Measurements from ENCODE around the gene TASOR2.

The TASOR2 gene

DNA sequence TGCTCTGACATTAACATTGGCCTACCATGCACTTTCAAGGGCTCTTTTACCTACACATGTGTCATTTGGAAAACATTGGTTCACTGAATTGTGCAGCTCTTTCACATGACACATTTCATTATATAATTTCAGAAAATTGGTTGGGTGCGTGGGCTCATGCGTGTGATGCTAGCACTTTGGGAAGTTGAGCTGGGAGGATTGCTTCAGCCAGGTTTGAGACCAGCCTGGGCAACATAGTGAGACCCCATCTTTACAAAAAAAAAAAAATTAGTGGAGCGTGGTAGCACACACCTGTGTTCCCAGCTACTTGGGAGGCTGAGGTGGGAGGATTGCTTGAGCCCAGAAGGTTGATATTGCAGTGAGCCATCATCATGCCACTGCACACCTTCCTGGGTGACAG lies 3.9 kb downstream of the TASOR2 start:
- TF ChIP-seq, protein P1, sequence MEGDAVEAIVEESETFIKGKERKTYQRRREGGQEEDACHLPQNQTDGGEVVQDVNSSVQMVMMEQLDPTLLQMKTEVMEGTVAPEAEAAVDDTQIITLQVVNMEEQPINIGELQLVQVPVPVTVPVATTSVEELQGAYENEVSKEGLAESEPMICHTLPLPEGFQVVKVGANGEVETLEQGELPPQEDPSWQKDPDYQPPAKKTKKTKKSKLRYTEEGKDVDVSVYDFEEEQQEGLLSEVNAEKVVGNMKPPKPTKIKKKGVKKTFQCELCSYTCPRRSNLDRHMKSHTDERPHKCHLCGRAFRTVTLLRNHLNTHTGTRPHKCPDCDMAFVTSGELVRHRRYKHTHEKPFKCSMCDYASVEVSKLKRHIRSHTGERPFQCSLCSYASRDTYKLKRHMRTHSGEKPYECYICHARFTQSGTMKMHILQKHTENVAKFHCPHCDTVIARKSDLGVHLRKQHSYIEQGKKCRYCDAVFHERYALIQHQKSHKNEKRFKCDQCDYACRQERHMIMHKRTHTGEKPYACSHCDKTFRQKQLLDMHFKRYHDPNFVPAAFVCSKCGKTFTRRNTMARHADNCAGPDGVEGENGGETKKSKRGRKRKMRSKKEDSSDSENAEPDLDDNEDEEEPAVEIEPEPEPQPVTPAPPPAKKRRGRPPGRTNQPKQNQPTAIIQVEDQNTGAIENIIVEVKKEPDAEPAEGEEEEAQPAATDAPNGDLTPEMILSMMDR (conservative IDR thresholded peaks at IDR 0.05), result no peak
- no peak overlapping the region for H3K27ac ChIP-seq

DNA sequence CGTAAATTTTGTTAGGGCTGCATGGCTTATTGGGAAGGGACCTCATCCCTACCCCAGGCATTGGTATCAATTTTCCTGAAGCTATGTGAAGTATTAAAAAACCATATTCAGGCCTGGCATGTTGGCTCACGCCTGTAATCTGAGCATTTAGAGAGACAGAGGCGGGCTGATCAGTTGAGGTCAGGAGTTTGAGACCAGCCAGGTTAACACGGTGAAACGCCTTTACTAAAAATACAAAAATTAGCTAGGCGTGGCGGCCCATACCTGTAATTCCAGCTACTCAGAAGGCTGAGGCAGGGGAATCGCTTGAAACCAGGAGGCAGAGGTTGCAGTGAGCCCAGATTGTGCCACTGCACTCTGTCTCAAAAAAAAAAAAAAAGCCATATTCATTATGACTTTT lies 7.1 kb downstream of the TASOR2 start:
- TF ChIP-seq, protein P1 (conservative IDR thresholded peaks at IDR 0.05), result no peak
- no peak overlapping the region for H3K27ac ChIP-seq

DNA sequence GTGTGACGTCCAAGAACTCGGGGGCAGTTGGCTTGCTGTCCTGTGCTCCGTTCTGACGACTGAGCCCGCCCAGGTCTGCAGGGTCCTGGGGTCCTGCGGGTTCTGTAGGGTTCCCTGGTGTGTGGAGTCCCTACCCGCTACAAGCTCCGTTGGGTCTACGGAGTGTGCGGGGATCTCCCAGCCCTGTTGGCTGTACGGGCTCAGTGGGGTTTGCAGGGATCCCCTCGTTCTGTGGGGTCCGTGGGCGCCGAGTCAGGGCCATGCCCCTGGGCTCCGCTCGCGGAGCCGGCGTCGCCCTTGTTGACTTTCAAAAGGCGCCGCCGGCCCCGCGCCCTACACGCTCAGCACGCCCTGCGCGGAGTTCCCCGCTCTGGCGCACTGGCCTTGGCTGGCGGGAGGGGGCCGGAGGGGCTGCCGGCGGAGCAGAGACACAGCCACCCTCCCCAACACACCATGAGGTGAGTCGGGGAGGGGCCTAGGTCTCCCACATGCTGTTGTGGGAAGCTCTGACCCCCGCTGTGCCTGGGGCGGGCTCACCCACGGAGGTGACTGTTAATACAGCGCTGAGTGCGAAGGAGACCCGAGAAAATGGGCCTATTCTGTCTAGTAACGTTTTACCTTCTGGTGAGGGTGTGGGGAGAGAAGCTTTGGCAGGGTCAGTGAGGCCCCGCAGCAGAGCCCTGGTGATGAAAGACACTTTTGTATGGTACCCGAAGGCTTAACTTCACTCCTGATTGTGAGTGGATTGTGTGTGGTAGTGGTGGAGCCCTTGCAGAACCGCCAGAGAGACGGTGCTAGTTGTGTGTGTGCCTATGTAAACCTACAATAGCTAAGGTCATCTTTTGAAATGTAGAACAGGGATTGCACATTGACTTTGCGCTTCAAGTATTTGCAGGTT lies 8.1 kb downstream of the TASOR2 start:
- TF ChIP-seq, protein P1 (conservative IDR thresholded peaks at IDR 0.05), result no peak
- no peak overlapping the region for H3K27ac ChIP-seq

DNA sequence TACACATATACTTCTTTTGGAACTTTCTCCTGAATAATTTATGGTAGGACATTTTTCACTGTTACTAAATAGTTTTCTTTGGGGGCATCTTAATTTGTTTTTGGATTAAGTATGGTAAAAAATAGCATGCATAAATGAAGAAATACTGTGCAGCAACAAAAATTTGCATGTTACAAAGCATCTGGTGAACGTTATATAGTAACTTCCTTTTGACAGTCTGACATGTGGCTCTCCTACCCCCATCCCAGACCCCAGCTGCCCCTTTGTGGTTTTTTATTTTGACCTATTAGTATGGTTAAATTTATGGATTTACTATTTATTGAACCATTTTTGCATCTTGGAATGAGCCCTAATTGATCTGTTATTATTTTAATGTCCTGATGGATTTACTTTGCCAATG lies 9.9 kb downstream of the TASOR2 start:
- H3K27ac ChIP-seq, result no peak overlapping the region
- TF ChIP-seq, protein P1 (conservative IDR thresholded peaks at IDR 0.05), result no peak

DNA sequence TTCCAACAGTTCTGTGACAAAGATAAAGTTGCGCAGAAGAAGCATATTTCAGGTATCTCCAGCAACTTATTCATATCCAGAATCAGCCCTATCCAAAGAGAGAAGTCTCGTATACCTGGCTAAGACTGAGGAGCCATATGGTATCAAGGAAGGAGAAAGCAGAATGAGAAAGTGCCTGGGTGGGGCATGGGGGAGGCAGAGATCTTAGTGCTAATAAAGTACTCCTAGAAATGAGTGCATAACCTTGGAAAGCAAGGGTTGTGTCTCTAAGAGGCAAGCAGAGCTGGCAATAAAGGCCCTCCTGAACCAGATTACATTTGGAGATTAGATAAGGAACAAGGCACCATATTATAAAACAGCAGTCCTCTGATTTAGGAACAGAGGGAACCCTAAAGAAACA lies 12.7 kb downstream of the TASOR2 start:
- TF ChIP-seq, protein P1 (conservative IDR thresholded peaks at IDR 0.05), result no peak
- no peak overlapping the region for H3K27ac ChIP-seq

DNA sequence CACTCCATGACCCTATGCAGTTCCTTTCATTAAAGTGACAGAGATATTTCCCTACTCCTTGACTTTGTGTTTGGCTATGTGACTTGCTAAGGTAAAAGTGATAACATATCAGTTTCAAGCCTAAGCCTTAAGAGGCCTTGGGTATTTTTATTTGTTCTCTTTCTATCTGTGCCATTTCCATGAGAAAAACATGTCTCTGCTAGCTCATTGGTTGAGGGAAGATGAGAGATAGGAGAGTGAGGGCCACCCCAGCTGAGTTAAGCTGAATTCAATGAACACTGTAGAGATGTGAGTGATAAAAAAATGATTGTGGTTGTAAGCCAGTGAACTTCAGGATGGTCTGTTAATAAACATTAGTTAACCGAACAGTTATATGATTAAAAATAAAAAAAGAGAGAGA lies 13.4 kb downstream of the TASOR2 start:
- TF ChIP-seq, protein P1 (conservative IDR thresholded peaks at IDR 0.05), result no peak
- no peak overlapping the region for H3K27ac ChIP-seq

DNA sequence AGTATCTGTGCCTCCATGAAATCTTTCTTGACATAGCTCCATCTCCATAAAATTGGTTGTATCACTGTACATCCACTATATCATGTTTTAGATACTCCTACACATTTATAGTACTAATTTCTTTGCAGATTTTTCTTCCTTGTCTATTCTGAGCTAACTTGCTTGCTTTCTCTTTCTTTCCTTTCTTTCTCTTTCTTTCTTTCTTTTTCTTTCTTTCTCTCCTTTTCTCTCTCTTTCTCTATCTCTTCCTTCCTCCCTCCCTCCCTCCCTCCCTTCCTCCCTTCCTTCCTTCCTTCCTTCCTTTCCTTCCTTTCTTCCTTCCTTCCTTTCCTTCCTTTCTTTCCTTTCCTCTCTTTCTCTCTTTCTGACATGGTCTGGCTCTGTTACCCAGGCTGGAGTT lies 23.7 kb downstream of the TASOR2 start:
- no peak overlapping the region for H3K27ac ChIP-seq
- TF ChIP-seq, protein P1 (conservative IDR thresholded peaks at IDR 0.05), result no peak
